Measurements from ENCODE around the gene MKX.

The MKX gene

DNA sequence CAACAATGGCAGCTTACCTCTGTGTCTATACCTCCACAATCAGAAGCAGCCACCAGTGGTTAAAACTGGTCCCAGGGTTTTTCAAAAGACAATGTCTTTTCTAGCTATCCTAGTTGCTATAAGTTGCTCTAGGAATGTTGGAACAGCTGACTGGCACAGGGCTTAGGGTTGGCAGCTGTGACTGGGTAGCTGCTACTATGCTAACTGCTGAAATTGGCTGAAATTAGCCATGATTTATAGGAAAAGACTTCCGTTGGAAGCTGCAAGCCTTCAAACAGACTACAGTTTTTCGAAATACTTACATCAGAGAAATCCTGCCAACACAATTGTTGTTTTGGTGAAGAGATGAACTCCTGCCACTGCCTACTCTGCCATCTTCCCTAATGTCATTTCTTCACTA, 102.3 kb downstream of the MKX start:
- no peak for DNase-seq

GRCh38 chr10:27642023-27642589, 103.5 kb downstream of the MKX start:
- DNase-seq, result no peak

GRCh38 chr10:27638071-27638750, 107.4 kb downstream of the MKX start:
- no peak for DNase-seq

DNA sequence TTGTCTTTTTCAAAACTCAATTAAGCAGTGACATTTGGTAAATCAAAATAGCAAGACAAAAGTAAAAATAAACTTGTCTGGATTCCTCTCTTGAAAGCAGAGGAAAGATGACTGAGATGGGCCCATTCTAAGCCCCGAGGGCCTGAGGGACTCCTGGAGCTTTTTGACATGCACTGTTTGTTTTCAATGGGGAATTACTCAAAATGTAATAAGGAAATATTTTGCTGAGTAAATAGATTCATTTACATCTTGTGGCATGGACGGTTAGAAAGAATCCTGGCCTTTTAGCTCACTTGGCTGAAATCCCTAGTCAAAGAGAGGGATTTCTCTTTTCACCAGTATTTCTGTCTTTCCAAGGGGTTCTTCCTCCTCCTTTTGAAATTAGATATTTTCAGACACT, 108.0 kb downstream of the MKX start:
- no peak for DNase-seq

DNA sequence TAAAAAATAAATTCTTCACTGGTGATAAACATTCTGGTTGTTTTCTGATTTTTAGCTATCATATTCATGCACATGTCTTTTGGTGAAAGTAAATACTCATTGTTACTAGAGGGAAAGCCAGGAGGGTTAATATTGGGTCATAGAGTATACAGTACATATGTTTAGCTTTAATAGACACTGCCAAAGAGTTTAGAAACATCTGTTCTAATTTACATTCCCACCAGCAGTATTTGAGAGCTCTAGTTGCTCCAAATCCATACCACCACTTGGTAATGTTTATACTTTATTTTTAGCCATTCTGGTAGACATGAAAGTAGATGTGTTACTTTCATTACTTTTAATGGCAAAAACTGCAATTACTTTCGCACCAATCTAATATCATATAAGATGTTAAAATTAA, 108.8 kb downstream of the MKX start:
- DNase-seq, result no peak

DNA sequence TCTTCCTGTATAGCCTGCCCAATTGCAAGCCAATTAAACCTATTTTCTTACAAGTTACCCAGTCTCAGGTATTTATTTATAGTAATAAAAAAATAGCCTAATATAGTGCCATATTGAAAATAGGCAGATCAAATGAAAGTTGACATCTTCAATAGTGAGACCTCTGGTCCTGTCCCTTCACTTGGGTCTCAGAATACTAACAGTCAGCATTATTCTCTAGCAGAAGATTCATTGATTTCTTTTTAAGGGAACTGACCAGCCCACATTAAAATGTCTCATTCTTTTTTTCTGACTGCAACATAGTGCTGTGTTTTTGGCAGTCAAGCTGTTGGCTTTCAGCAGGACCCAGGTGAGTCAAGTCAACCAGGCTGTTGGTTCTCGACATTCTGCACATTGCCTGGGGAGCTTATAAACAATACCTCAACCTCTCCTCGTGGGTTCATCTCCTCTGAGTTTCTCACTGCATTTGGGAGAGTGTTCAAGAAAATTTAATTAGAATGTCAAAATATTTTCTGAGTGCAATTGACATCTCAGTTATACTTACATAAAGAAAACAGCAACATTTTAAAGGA, 109.8 kb downstream of the MKX start:
- DNase-seq, result no peak

DNA sequence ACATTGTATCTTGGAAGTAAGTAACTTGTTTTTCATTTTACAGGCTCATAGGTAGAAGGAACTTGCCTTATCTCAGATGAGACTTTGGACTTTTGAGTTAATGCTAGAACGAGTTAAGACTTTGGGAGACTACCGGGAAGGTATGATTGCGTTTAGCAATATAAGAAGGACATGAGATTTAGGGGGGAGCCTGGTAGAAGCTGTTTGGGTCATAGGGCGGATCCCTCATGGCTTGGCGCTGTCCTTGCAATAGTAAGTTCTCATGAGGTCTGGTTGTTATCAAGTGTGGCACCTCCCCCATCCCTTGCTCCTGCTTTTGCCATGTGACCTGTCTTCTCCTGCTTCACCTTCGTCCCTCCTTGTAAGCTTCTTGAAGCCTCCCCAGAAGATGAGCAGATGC, 110.3 kb downstream of the MKX start:
- no peak for DNase-seq

DNA sequence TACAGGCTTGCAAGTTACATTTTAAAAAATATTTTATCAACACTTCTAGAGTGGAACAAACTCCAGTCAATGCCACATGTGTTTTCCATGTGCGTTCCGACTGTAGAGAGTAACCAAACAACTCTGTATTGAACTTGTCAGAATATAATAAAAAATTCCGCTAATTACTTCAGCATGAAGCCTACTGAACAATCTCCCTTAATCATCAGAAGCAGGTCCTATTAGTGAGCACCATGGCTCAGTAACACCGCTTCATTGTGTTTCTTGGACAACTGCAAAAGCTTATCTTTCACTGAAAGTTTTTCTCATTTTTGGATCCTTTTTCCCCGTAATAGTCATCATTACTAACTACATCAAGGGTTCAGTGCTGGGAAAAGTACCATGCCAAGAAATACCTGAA, 117.0 kb downstream of the MKX start:
- no peak for DNase-seq

GRCh38 chr10:27626890-27627289, 118.7 kb downstream of the MKX start:
- DNase-seq, result no peak

DNA sequence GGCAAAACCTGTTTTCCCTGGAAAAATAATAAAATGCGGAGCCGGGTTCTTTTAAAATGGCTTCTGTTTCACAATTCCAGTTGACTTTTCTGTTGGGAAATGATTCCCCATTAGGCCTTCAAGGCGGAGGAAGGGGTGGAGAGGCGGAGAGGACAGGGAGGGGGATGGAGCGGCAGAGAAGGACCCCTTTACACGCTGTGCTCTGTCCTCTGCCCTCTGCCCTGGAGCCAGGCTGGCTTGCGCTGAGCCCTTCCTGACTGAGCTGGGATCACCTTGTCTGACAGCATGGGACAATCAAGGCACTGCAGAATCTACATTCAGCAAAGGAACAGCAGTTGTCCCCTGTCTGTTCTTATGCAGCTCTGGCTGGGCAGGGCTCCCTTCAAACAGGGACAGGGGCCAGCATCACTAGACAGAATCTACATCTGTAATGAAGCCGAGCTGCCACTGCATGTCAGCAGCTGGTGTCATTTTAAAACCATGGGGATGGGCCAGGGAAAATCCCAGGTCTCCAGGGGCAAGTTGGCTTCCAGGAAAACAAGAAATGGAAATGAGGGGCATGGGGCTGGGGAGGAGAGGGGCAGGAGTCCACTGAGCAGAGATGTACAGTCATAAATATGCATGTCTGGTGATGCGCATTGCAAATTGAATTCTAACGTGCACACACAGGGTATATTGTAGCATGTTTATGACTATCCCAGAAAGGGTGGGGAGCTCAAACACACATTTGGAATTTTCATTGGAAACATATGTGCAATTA, 120.0 kb downstream of the MKX start:
- no peak for DNase-seq

DNA sequence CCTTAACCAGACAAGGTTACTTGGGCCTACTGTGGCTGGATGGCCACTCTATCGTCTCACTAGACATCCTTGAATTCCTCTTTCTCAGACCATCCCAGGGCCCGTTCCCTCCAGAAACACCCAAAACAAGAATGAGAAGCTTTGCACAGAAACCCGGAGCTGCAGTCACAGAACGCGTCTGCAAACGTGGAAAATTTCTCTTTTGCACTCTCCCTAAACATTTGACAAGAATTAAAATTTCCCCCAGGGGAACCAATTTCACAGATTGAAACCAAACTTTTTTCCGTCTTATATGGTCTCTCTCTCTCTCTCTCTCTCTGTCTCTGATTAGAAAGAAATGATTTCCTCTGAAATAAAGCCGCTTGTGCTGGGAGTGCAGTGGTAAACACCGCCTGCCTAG, 120.7 kb downstream of the MKX start:
- no peak for DNase-seq
